ENCODE measurements around the gene LIMCH1. TPM values are rescaled to one million over a fixed set of nuclear protein-coding genes. Genes with fewer than 3 reads are reported as not detected.

Gene LIMCH1
- total RNA-seq, 2 donors from 2014 or later: 3.1 to 5.8 TPM

- H3K4me1 ChIP-seq (ENCODE audit: control insufficient read depth, insufficient read depth, low read length): no peaks in the 10 kb centered on the region
- H3K27me3 ChIP-seq (ENCODE audit: control insufficient read depth, insufficient read depth, low read length, poor library complexity, severe bottlenecking): peaks cover 99% of the 10 kb centered on the region
- no peak overlapping the region for H3K27ac Mint-ChIP-seq
- H3K27ac ChIP-seq (ENCODE audit: low read depth, low read length): no peak overlapping the region
- TF ChIP-seq CTCF (conservative IDR thresholded peaks at IDR 0.05): no peak
- peak; percentile 66 for DNase-seq
- no peaks in the 10 kb centered on the region for H3K36me3 ChIP-seq (ENCODE audit: control insufficient read depth, insufficient read depth, low read length)
- peaks cover 28% of the 10 kb centered on the region for H3K4me1 Mint-ChIP-seq
- peak overlapping the region; percentile 64 for H3K4me3 ChIP-seq (ENCODE audit: low read length)
- no peaks in the 10 kb centered on the region for H3K36me3 Mint-ChIP-seq (ENCODE audit: low read depth)
- WGBS, 2 experiments (ENCODE audit: insufficient coverage in 1 of 2, insufficient read length in 1 of 2): 2 to 4% methylated on average over 9 to 37 of the region's 37 CpGs
- no peak overlapping the region for H3K9ac ChIP-seq (ENCODE audit: extremely low read depth, low read length, poor library complexity, severe bottlenecking)
- H3K27me3 Mint-ChIP-seq (ENCODE audit: insufficient read depth): peaks cover 98% of the 10 kb centered on the region
- H3K9me3 ChIP-seq (ENCODE audit: control insufficient read depth, low read length): peaks cover 16% of the 10 kb centered on the region
- H3K9me3 Mint-ChIP-seq: peaks cover 16% of the 10 kb centered on the region
- peak overlapping the region; percentile 33 for H3K4me3 Mint-ChIP-seq
Measured at GRCh38 chr4:41746440-41747229, 208.7 kb downstream of the LIMCH1 start.

DNA sequence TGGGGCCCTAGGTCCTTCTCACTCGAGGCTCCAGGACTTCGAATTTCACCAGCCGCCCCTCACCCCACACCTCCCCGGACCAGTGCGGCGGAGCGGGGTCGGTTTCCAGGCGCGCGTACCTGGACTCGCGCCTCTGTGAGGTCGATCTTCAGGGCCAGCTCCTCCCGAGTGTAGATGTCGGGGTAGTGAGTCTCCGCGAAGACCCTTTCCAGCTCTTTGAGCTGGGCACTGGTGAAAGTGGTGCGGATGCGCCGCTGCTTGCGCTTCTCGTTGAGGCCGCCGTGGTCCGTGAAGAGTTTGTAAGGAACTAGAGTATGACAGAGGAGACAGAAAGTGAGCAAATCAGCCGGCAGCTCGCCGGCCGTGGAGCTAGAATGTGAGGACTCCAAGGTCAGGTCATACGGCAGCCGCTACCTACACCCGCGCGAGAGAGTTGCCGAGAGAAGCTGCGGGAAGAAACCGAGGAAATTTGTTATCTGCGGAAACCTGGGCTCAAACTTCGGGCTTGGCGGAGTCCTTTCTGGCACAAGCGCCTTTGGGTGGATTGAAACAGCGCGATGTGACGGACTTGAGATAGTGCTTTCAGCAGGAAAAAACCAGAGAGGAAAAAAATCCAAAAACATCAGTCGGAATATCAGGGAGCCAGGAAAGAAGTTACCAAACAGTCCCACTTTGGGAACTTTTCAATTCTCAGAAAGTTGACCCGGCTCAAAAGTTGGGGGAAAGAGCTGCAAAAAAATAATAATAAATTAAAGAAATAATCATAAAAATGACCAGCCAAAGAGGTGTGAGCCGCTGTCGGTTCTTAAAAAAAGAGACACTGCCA, 209.5 kb downstream of the LIMCH1 start:
- H3K27me3 Mint-ChIP-seq (ENCODE audit: insufficient read depth): peaks cover 98% of the 10 kb centered on the region
- no peak overlapping the region for H3K9ac ChIP-seq (ENCODE audit: extremely low read depth, low read length, poor library complexity, severe bottlenecking)
- peak overlapping the region; percentile 33 for H3K4me3 Mint-ChIP-seq
- no peak for TF ChIP-seq CTCF (conservative IDR thresholded peaks at IDR 0.05)
- H3K27ac ChIP-seq (ENCODE audit: low read depth, low read length): no peak overlapping the region
- H3K36me3 ChIP-seq (ENCODE audit: control insufficient read depth, insufficient read depth, low read length): no peaks in the 10 kb centered on the region
- H3K4me1 Mint-ChIP-seq: peaks cover 34% of the 10 kb centered on the region
- peaks cover 99% of the 10 kb centered on the region for H3K27me3 ChIP-seq (ENCODE audit: control insufficient read depth, insufficient read depth, low read length, poor library complexity, severe bottlenecking)
- 1% methylated on average over 31 to 49 of the region's 49 CpGs for WGBS, 2 experiments (ENCODE audit: insufficient coverage in 1 of 2, insufficient read length in 1 of 2)
- H3K27ac Mint-ChIP-seq: no peak overlapping the region
- no peaks in the 10 kb centered on the region for H3K36me3 Mint-ChIP-seq (ENCODE audit: low read depth)
- peak; percentile 77 for DNase-seq
- H3K9me3 ChIP-seq (ENCODE audit: control insufficient read depth, low read length): peaks cover 16% of the 10 kb centered on the region
- H3K4me3 ChIP-seq (ENCODE audit: low read length): peak overlapping the region; percentile 64
- peaks cover 16% of the 10 kb centered on the region for H3K9me3 Mint-ChIP-seq
- H3K4me1 ChIP-seq (ENCODE audit: control insufficient read depth, insufficient read depth, low read length): no peaks in the 10 kb centered on the region

GRCh38 chr4:41748074-41748570, 210.2 kb downstream of the LIMCH1 start:
- no peak overlapping the region for H3K4me3 Mint-ChIP-seq
- peaks cover 34% of the 10 kb centered on the region for H3K4me1 Mint-ChIP-seq
- peaks cover 98% of the 10 kb centered on the region for H3K27me3 Mint-ChIP-seq (ENCODE audit: insufficient read depth)
- 1 to 2% methylated on average over 11 to 21 of the region's 21 CpGs for WGBS, 2 experiments (ENCODE audit: insufficient coverage in 1 of 2, insufficient read length in 1 of 2)
- H3K27ac ChIP-seq (ENCODE audit: low read depth, low read length): no peak overlapping the region
- H3K9me3 ChIP-seq (ENCODE audit: control insufficient read depth, low read length): peaks cover 16% of the 10 kb centered on the region
- peaks cover 99% of the 10 kb centered on the region for H3K27me3 ChIP-seq (ENCODE audit: control insufficient read depth, insufficient read depth, low read length, poor library complexity, severe bottlenecking)
- H3K9me3 Mint-ChIP-seq: peaks cover 16% of the 10 kb centered on the region
- no peaks in the 10 kb centered on the region for H3K36me3 ChIP-seq (ENCODE audit: control insufficient read depth, insufficient read depth, low read length)
- H3K36me3 Mint-ChIP-seq (ENCODE audit: low read depth): no peaks in the 10 kb centered on the region
- DNase-seq: peak; percentile 63
- H3K4me3 ChIP-seq (ENCODE audit: low read length): no peak overlapping the region
- no peak for TF ChIP-seq CTCF (conservative IDR thresholded peaks at IDR 0.05)
- no peaks in the 10 kb centered on the region for H3K4me1 ChIP-seq (ENCODE audit: control insufficient read depth, insufficient read depth, low read length)
- H3K27ac Mint-ChIP-seq: no peak overlapping the region
- no peak overlapping the region for H3K9ac ChIP-seq (ENCODE audit: extremely low read depth, low read length, poor library complexity, severe bottlenecking)
